B cell (primary cell): ENCODE data around the gene LRSAM1. TPM values are rescaled to one million over a fixed set of nuclear protein-coding genes. Genes with fewer than 3 reads are reported as not detected.

Experiments
- ATAC-seq: fragments of 200-7000 bp; cut with Tn5 transposase; one replicate; pipeline ENCODE4 v1.10.0; 2021; ENCODE audit warnings: low read depth, mild to moderate bottlenecking, moderate number of reproducible peaks, moderate library complexity
- CTCF ChIA-PET: fragments of 350-600 bp; sonication (Branson Sonifier 250); formaldehyde crosslinking; loops from one replicate; lab custom pipeline; 2021; ENCODE audit warnings: antibody characterized with exemption, inconsistent platforms; lab: Charles Lee
- POLR2A ChIA-PET: fragments of 350-600 bp; sonication (Branson Sonifier 250); formaldehyde crosslinking; loops from one replicate; lab custom pipeline; 2021; ENCODE audit warnings: antibody characterized with exemption; lab: Charles Lee
- DNase-seq: peaks from one replicate; pipeline ENCODE4 v3.0.0; 2013
- H2AFZ ChIP-seq: 2 replicates; pipeline ENCODE4 v1.6.1; 2012; ENCODE audit warnings: mild to moderate bottlenecking, low read depth, low read length; ENCODE audit not compliant: insufficient read depth, poor library complexity, severe bottlenecking
- H3K27ac ChIP-seq, 2 donors: 1 replicate in 1 of 2; 2 replicates in 1 of 2; pipeline ENCODE4 v1.5.1; 2012 to 2013; ENCODE audit warnings: low read length in 2 of 2, mild to moderate bottlenecking in 2 of 2, moderate library complexity in 1 of 2
- H3K27me3 ChIP-seq, 4 experiments: fragments of 200-600 bp in 1 of 4; sonication (generic) in 1 of 4; replicated peaks in 1 of 4; 1 replicate in 2 of 4; 2 replicates in 2 of 4; pipeline versions ENCODE4 v1.6.1 to v1.7.0; 2013 to 2016; ENCODE audit warnings: low read length in 3 of 4, mild to moderate bottlenecking in 2 of 4, mixed read lengths in 1 of 4, moderate library complexity in 1 of 4; ENCODE audit not compliant: insufficient read depth in 4 of 4, control insufficient read depth in 3 of 4; ENCODE audit errors: control extremely low read depth in 1 of 4
- H3K36me3 ChIP-seq, 2 experiments: replicated peaks in 1 of 2; 1 replicate in 1 of 2; 2 replicates in 1 of 2; pipeline versions ENCODE4 v1.6.1 to v1.7.1; 2013; ENCODE audit warnings: low read length in 1 of 2; ENCODE audit not compliant: insufficient read depth in 2 of 2, control insufficient read depth in 1 of 2; ENCODE audit errors: control extremely low read depth in 1 of 2, extremely low read depth in 1 of 2
- H3K4me1 ChIP-seq, 2 donors: fragments of 200-600 bp in 1 of 2; sonication (generic) in 1 of 2; 1 replicate in 1 of 2; 2 replicates in 1 of 2; pipeline versions ENCODE4 v1.5.1 to v1.6.1; 2013 to 2017; ENCODE audit warnings: low read length in 2 of 2; ENCODE audit not compliant: control insufficient read depth in 2 of 2, insufficient read depth in 2 of 2
- H3K4me2 ChIP-seq: replicated peaks from 2 replicates; pipeline ENCODE3; 2012; ENCODE audit warnings: mild to moderate bottlenecking, low read depth, low read length; ENCODE audit not compliant: poor library complexity, severe bottlenecking
- H3K4me3 ChIP-seq, 5 experiments: fragments of 200-600 bp in 1 of 5; sonication (generic) in 1 of 5; 1 replicate in 3 of 5; 2 replicates in 2 of 5; pipeline versions ENCODE4 v1.5.1 to v1.7.0; 2011 to 2016; ENCODE audit warnings: low read length in 4 of 5, mild to moderate bottlenecking in 4 of 5, low read depth in 2 of 5, control low read depth in 1 of 5, moderate library complexity in 1 of 5; ENCODE audit not compliant: insufficient read depth in 1 of 5; ENCODE audit errors: control extremely low read depth in 1 of 5, extremely low read depth in 1 of 5
- H3K79me2 ChIP-seq: fragments of 200-600 bp; sonication (generic); one replicate; pipeline ENCODE4 v1.6.0; 2016; ENCODE audit warnings: low read length; ENCODE audit not compliant: control insufficient read depth, insufficient read depth
- H3K9ac ChIP-seq: fragments of 200-600 bp; sonication (generic); 2 replicates; pipeline ENCODE4 v1.6.1; 2017; ENCODE audit warnings: mild to moderate bottlenecking, low read length, moderate library complexity
- H3K9me3 ChIP-seq, 3 donors: one replicate each; pipeline versions ENCODE4 v1.6.1 to v1.7.1; 2013; ENCODE audit warnings: low read length in 2 of 3; ENCODE audit not compliant: control insufficient read depth in 2 of 3, insufficient read depth in 1 of 3; ENCODE audit errors: control extremely low read depth in 1 of 3
- H4K20me1 ChIP-seq: 2 replicates; pipeline ENCODE4 v1.6.0; 2012; ENCODE audit warnings: mild to moderate bottlenecking, low read length; ENCODE audit not compliant: insufficient read depth, control insufficient read depth, poor library complexity, severe bottlenecking
- H3K27ac Mint-ChIP-seq: one replicate; pipeline ENCODE4 v1.8.0; 2021; ENCODE audit warnings: mixed read lengths
- H3K27me3 Mint-ChIP-seq: one replicate; pipeline ENCODE4 v1.8.0; 2021; ENCODE audit warnings: mixed read lengths
- H3K4me1 Mint-ChIP-seq: one replicate; pipeline ENCODE4 v1.8.0; 2021; ENCODE audit warnings: mixed read lengths
- H3K4me3 Mint-ChIP-seq: one replicate; pipeline ENCODE4 v1.8.0; 2021; ENCODE audit warnings: mixed read lengths
- H3K9me3 Mint-ChIP-seq: one replicate; pipeline ENCODE4 v1.8.0; 2022; ENCODE audit warnings: mixed read lengths; ENCODE audit not compliant: insufficient read depth
- EZH2 ChIP-seq: IDR thresholded peaks from 2 replicates; pipeline ENCODE4 v1.6.1; 2012; ENCODE audit warnings: borderline replicate concordance, low read depth, mild to moderate bottlenecking, moderate library complexity, low read length; ENCODE audit not compliant: insufficient read depth, poor library complexity, severe bottlenecking
- WGBS: methylation state at CpG from one replicate; pipeline ENCODE4 v1.1.5; 2013; ENCODE audit warnings: missing lambda C conversion rate; ENCODE audit not compliant: insufficient coverage; 5-methylcytosine and 5-hydroxymethylcytosine counted together
- intact Hi-C: fragments of 100-400 bp; cut with micrococcal nuclease; formaldehyde crosslinking; loops from one replicate; pipeline ENCODE4 v1.10.0; 2022
- polyA plus RNA-seq: library from polyadenylated mRNA; depleted of rRNA; stranded (reverse); fragments of >200 nt; gene quantifications from 2 replicates; pipeline ENCODE4 v1.2.3, GENCODE V29; 2012
- total RNA-seq, 2 donors: library from RNA; stranded (reverse); fragments of 120-200 nt in 1 of 2; gene quantifications; 1 replicate in 1 of 2; 2 replicates in 1 of 2; pipeline versions ENCODE4 v1.2.3 to v1.2.4, GENCODE V29; 2013 to 2022
- TF ChIP-seq, protein P1 (sequence below): fragments of 200-600 bp; IDR thresholded peaks from one replicate; pipeline ENCODE4 v1.8.0; 2022; ENCODE audit warnings: antibody characterized with exemption, mild to moderate bottlenecking

The LRSAM1 gene
- total and polyA plus RNA-seq, 2 donors (not counting 1 experiment from before 2014, with no cell fraction given): 30.6 to 39.8 TPM

- Histone ChIP-seq H3K4me2 (no peak overlapping the region), H2AFZ (no peak overlapping the region), H3K36me3 (no peaks in the 10 kb centered on the region), H3K9ac (no peak overlapping the region), H3K27ac (no peak overlapping the region), H3K79me2 (no peaks in the 10 kb centered on the region), H4K20me1 (no peaks in the 10 kb centered on the region), H3K27me3 (no peaks in the 10 kb centered on the region), H3K4me3 (no peak overlapping the region), H3K9me3 (peaks cover 0 to 4% (median 0%) of the 10 kb centered on the region in 3 donors), H3K4me1 (no peaks in the 10 kb centered on the region)
- Mint-ChIP-seq H3K27me3 (no peaks in the 10 kb centered on the region), H3K4me1 (no peaks in the 10 kb centered on the region), H3K4me3 (no peak overlapping the region), H3K27ac (no peak overlapping the region), H3K9me3 (no peaks in the 10 kb centered on the region)
- no peak for TF ChIP-seq EZH2
- TF ChIP-seq, protein P1, sequence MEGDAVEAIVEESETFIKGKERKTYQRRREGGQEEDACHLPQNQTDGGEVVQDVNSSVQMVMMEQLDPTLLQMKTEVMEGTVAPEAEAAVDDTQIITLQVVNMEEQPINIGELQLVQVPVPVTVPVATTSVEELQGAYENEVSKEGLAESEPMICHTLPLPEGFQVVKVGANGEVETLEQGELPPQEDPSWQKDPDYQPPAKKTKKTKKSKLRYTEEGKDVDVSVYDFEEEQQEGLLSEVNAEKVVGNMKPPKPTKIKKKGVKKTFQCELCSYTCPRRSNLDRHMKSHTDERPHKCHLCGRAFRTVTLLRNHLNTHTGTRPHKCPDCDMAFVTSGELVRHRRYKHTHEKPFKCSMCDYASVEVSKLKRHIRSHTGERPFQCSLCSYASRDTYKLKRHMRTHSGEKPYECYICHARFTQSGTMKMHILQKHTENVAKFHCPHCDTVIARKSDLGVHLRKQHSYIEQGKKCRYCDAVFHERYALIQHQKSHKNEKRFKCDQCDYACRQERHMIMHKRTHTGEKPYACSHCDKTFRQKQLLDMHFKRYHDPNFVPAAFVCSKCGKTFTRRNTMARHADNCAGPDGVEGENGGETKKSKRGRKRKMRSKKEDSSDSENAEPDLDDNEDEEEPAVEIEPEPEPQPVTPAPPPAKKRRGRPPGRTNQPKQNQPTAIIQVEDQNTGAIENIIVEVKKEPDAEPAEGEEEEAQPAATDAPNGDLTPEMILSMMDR: no peak
- ChIA-PET POLR2A (no interaction called here), CTCF (no interaction called here)
- WGBS: 94% methylated on average over 2 of the region's 3 CpGs
- DNase-seq: no peak
- ATAC-seq: no peak
- intact Hi-C loops: no loop called here
Measured at GRCh38 chr9:127537792-127538191, 86.5 kb downstream of the LRSAM1 start.

GRCh38 chr9:127538849-127539258, 87.5 kb downstream of the LRSAM1 start:
- H3K4me3 ChIP-seq: no peak overlapping the region
- H3K27ac ChIP-seq: no peak overlapping the region
- ATAC-seq (no peak), DNase-seq (no peak)
- H3K4me1 Mint-ChIP-seq: no peaks in the 10 kb centered on the region
- WGBS: no CpG with 5 or more reads among the region's 4 CpGs
- no peaks in the 10 kb centered on the region for H4K20me1 ChIP-seq
- TF ChIP-seq, protein P1: no peak
- no peak for TF ChIP-seq EZH2
- H3K79me2 ChIP-seq: no peaks in the 10 kb centered on the region
- H3K36me3 ChIP-seq: no peaks in the 10 kb centered on the region
- ChIA-PET CTCF (no interaction called here), POLR2A (interaction anchor here (0.7 kb wide), 2 partner anchors 917 to 1179 kb away, joined by 3 to 4 read pairs; no protein-coding TSS in a partner anchor)
- no peaks in the 10 kb centered on the region for H3K4me1 ChIP-seq
- H3K4me2 ChIP-seq: no peak overlapping the region
- no peak overlapping the region for H3K9ac ChIP-seq
- no peak overlapping the region for H3K4me3 Mint-ChIP-seq
- H3K9me3 Mint-ChIP-seq: no peaks in the 10 kb centered on the region
- H3K9me3 ChIP-seq: peaks cover 0 to 4% (median 0%) of the 10 kb centered on the region in 3 donors
- H2AFZ ChIP-seq: no peak overlapping the region
- H3K27me3 Mint-ChIP-seq: peaks cover 5% of the 10 kb centered on the region
- H3K27me3 ChIP-seq: no peaks in the 10 kb centered on the region
- no peak overlapping the region for H3K27ac Mint-ChIP-seq
- intact Hi-C loops: no loop called here
